K562 (cell line): Measurements from ENCODE around the gene SEPTIN1. TPM values are rescaled to one million over a fixed set of nuclear protein-coding genes. Genes with fewer than 3 reads are reported as not detected.

ENCODE experiments used
- CBX5 ChIP-seq: IDR thresholded peaks from 2 replicates; pipeline ENCODE4 v1.6.1; 2014; ENCODE audit warnings: low read depth, borderline replicate concordance
- FOXM1 ChIP-seq, 2 experiments: fragments of 450-650 bp in 1 of 2; sonication (generic) in 1 of 2; formaldehyde crosslinking in 1 of 2; IDR thresholded peaks; 2 replicates each; pipeline versions ENCODE4 v1.6.1 to v1.9.0; 2017 to 2022; ENCODE audit warnings: low read depth in 2 of 2, mild to moderate bottlenecking in 2 of 2, missing genetic modification reagents in 1 of 2, moderate library complexity in 1 of 2
- HDAC3 ChIP-seq: fragments of 450-650 bp; IDR thresholded peaks from 2 replicates; pipeline ENCODE4 v1.6.1; 2018; ENCODE audit warnings: borderline replicate concordance, mild to moderate bottlenecking, moderate library complexity; ENCODE audit not compliant: partially characterized antibody
- HSF4 ChIP-seq: fragments of 250-450 bp; sonication (Bioruptor Pico); IDR thresholded peaks from 2 replicates; pipeline ENCODE4 v2.1.2; 2022; ENCODE audit warnings: mild to moderate bottlenecking, moderate library complexity, borderline replicate concordance
- KLF16 ChIP-seq: IDR thresholded peaks from 2 replicates; pipeline ENCODE4 v1.6.1; 2016; ENCODE audit warnings: antibody characterized with exemption
- MCM3 ChIP-seq: fragments of 450-650 bp; IDR thresholded peaks from 2 replicates; pipeline ENCODE4 v1.6.1; 2016
- SRF ChIP-seq, 2 experiments: fragments of 250-450, 450-650 bp in 1 of 2; sonication (Bioruptor Pico) in 1 of 2; sonication (generic) in 1 of 2; formaldehyde crosslinking; IDR thresholded peaks; 2 replicates each; pipeline versions ENCODE4 v1.5.0 to v1.5.1; 2020 to 2022; ENCODE audit warnings: mild to moderate bottlenecking in 1 of 2, missing genetic modification reagents in 1 of 2
- TBP ChIP-seq: optimal IDR thresholded peaks from 2 replicates; pipeline ENCODE3; 2011; ENCODE audit warnings: low read depth, low read length, improper control_type of control experiment
- VEZF1 ChIP-seq: fragments of 200-800 bp; sonication (Bioruptor generic); IDR thresholded peaks from 2 replicates; pipeline ENCODE4 v1.6.1; 2017; ENCODE audit warnings: missing genetic modification characterization, missing compliant biosample characterization
- ZNF318 ChIP-seq, 2 experiments: fragments of 450-650 bp; IDR thresholded peaks; 2 replicates each; pipeline ENCODE4 v1.6.1; 2016; ENCODE audit warnings: mild to moderate bottlenecking in 2 of 2, borderline replicate concordance in 1 of 2, low read depth in 1 of 2, moderate library complexity in 1 of 2
- polyA plus RNA-seq, 8 experiments: library from polyadenylated mRNA; depleted of rRNA in 4 of 8; stranded (reverse) in 5 of 8; unstranded in 3 of 8; fragments of >200 nt; fragmentation: Nextera tagmentation in 2 of 8; fragmentation: Illumina TruSeq in 1 of 8; extraction: Ambion mirVana in 2 of 8; extraction: Trizol in 1 of 8; gene quantifications; 2 replicates each; pipeline versions ENCODE4 v1.2.1 to v1.2.3, GENCODE V29; 2011 to 2014; ENCODE audit warnings: inconsistent platforms in 1 of 8, missing spikeins in 1 of 8
- total RNA-seq, 7 experiments: library from RNA; depleted of rRNA in 6 of 7; stranded (reverse); fragments of >200 nt in 6 of 7; fragmentation: Illumina TruSeq in 2 of 7; extraction: Trizol in 2 of 7; gene quantifications; 2 replicates each; pipeline versions ENCODE4 v1.2.1 to v1.2.3, GENCODE V29; 2011 to 2021; ENCODE audit warnings: low replicate concordance in 1 of 7
- TF ChIP-seq, protein P1 (sequence below): sonication (generic); formaldehyde crosslinking; IDR thresholded peaks from 2 replicates; pipeline ENCODE4 v1.8.0; 2022; ENCODE audit warnings: mild to moderate bottlenecking, missing genetic modification reagents
- TF ChIP-seq, protein P2 (sequence below), 2 experiments: fragments of 450-650 bp; conservative IDR thresholded peaks; 2 replicates each; pipeline ENCODE4 v1.6.1; 2017; ENCODE audit warnings: mild to moderate bottlenecking in 2 of 2, moderate library complexity in 2 of 2

Gene SEPTIN1
- total and polyA plus RNA-seq, 9 of the 15 experiments (the other 6 are each of a cell fraction or from before 2014, with no cell fraction given): 0.23 to 5.6 (median 1.7) TPM; not detected in 1

GRCh38 chr16:30429678-30430427 lies 47.5 kb upstream of the SEPTIN1 start, which contains the start of gene DCTPP1 (continued):
- TF ChIP-seq ZNF318 (IDR thresholded peaks at IDR 0.05; ENCODE audit: borderline replicate concordance in 1 of 2, low read depth in 1 of 2) (no peak), SRF (CRISPR knock-in tag; IDR thresholded peaks at IDR 0.05) (peak in 1 of 2 experiments; percentile 36; a peak in 1 of 4 replicates), MCM3 (no peak), CBX5 (no peak), TBP (peak; percentile 68), HSF4 (CRISPR knock-in tag) (0 out of 2 replicates have a peak, but pooled peaks have one; percentile 39), KLF16 (peak; percentile 67), HDAC3 (no peak), FOXM1 (IDR thresholded peaks at IDR 0.05; ENCODE audit: low read depth) (no peak), FOXM1 (CRISPR knock-in tag; IDR thresholded peaks at IDR 0.05; ENCODE audit: low read depth) (0 out of 2 replicates have a peak, but pooled peaks have one; percentile 30), VEZF1 (CRISPR knock-in tag) (peak; percentile 74)
- TF ChIP-seq, protein P1, sequence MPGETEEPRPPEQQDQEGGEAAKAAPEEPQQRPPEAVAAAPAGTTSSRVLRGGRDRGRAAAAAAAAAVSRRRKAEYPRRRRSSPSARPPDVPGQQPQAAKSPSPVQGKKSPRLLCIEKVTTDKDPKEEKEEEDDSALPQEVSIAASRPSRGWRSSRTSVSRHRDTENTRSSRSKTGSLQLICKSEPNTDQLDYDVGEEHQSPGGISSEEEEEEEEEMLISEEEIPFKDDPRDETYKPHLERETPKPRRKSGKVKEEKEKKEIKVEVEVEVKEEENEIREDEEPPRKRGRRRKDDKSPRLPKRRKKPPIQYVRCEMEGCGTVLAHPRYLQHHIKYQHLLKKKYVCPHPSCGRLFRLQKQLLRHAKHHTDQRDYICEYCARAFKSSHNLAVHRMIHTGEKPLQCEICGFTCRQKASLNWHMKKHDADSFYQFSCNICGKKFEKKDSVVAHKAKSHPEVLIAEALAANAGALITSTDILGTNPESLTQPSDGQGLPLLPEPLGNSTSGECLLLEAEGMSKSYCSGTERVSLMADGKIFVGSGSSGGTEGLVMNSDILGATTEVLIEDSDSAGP (CRISPR knock-in tag): no peak
- TF ChIP-seq, protein P2, sequence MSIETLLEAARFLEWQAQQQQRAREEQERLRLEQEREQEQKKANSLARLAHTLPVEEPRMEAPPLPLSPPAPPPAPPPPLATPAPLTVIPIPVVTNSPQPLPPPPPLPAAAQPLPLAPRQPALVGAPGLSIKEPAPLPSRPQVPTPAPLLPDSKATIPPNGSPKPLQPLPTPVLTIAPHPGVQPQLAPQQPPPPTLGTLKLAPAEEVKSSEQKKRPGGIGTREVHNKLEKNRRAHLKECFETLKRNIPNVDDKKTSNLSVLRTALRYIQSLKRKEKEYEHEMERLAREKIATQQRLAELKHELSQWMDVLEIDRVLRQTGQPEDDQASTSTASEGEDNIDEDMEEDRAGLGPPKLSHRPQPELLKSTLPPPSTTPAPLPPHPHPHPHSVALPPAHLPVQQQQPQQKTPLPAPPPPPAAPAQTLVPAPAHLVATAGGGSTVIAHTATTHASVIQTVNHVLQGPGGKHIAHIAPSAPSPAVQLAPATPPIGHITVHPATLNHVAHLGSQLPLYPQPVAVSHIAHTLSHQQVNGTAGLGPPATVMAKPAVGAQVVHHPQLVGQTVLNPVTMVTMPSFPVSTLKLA (conservative IDR thresholded peaks at IDR 0.05): peak; percentile 95 to 96
